NOMO-1 treated with DMSO at 0.1 percent for 48 hours (cell line): ENCODE results near the gene NINJ2.

ENCODE experiments used
- DNase-seq: peaks from one replicate; lab custom pipeline; 2025; ENCODE audit not compliant: unreplicated experiment; lab: John Stamatoyannopoulos, UW

The NINJ2 gene

DNA sequence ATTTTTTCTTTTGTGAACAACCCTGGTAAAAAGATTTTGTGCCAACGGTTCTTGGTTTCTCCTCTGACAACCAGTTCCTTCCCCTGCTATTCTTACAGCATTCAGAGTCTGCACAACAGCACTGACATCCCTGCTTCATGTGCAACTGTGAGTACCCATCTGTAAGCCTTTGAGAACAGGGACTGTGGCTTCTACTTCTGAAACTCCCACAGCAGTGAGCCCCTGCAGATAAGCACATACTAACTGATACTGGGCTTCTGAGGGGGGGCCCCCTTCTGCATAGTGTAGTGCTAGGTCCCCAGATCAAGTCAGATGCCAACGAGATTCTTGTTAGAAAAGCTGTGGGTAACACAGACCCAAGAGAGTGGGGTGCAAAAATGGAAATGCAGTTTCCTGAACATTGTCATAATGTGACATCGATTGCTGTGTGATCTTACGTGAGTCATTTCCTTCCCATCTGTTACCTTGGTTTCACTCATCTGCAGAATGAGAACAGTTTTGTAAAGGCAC is 11.1 kb upstream of the NINJ2 start:
- peak; percentile 30 for DNase-seq

DNA sequence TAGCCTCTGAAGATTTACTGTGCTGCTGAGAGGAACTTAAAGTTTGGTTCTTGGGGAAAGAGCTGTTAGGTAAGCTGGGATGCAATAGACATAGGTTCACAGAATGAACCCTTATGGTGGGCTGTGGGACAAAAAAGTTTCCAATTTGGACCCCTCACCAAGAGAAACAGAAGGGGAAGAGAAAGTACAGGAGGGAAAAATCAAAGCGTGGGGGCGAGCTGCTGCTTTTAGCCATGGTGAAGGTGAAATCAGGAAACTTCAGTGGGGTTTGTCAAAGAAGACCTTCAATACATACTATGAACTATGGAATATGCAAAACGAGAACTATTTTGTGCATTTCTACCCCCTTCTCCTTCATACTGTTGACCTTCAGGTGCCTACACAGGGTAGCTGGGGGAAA is 10.6 kb upstream of the NINJ2 start:
- no peak for DNase-seq

DNA sequence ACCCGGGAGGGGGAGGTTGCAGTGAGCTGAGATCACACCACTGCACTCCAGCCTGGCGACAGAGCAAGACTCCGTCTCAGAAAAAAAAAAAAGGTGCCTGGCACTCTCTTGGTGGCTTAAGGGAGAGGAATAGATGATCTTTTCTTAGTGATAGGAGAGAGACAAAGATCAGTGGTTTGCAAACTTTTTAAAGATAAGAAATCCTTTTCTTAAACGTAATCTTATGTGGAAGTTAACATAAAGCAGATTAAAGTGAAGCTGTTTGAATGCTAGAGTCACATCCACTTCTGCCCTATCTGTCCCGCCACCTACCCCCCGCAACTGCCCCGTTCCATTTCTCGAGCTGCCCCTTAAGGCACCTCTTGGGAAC is 6.3 kb upstream of the NINJ2 start:
- no peak for DNase-seq

DNA sequence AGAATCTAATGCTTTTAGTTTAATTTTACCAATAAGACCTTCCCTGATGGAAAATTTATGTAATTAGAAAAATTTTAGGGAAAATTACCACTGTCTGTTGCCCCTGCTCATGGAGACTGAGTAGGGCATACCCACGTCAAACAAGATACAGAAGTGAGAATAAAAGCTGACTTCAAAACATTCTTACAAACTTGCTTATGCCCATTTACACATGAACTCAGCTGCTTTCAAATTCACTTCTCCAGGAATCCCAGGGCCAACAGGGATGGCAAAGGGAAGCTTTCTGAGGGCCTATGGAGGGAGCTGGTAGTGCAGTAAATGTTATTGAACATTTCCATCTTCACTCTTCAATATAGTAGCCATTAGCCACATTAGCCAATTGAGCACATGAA is 4.8 kb upstream of the NINJ2 start:
- no peak for DNase-seq

DNA sequence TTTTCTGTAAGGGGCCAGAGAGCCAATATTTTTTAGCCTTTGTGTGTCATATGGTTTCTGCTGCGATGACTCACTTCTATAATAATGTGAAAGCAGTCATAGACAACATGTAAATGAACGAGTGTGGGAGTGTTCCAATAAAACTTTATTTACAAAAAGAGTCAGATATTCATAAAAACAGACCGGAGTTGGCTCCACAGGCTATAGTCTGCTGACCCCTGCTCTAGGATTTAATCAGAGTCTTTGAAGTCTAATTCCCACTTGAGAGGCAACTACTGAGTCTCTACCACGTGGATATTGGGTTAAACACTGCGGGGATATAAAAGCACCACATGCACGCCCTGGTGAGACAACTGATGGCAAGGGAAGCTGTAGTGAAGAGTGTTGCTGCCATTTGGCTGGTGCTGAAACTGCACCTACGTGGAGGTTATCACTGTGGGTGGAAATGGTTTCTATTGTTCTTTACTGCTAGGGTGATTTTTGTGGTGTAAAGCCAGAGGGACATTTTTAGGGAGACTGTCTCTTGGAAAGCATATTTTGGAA is 3.6 kb upstream of the NINJ2 start:
- DNase-seq = no peak

DNA sequence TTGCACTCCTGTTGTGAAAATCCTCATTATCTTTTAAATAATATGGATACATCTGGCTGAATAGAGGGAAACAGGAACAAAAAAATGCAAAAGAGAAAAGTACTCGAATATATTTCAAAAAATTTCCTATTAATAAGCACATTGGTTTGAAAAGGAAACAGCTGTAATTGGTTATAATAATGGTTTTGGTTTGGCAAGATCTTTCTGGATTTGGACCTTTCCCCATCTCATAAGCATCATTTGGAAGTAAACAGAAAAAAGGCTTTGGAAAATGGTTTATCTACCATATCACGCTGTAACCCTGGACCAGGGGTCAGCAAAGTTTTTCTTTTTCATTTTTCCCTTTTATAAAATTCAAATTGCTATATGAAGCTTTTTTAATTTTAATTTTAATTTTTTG is 2.8 kb upstream of the NINJ2 start:
- no peak for DNase-seq

DNA sequence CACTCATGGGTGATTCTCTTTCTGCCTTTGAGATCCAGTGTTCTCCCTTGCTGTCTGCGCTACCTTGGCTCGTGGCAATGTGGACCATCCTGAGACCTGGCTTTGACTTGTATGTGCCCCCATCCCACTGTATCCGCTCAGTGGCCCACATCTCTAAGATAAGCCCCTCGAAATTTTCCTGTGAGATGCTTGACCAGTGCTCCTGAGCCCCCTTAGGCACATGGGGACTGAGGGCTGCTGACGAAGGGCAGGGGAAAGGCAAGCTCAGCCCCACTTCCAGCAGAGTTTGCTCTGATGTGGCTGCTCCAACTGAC is 1.5 kb upstream of the NINJ2 start:
- no peak for DNase-seq

DNA sequence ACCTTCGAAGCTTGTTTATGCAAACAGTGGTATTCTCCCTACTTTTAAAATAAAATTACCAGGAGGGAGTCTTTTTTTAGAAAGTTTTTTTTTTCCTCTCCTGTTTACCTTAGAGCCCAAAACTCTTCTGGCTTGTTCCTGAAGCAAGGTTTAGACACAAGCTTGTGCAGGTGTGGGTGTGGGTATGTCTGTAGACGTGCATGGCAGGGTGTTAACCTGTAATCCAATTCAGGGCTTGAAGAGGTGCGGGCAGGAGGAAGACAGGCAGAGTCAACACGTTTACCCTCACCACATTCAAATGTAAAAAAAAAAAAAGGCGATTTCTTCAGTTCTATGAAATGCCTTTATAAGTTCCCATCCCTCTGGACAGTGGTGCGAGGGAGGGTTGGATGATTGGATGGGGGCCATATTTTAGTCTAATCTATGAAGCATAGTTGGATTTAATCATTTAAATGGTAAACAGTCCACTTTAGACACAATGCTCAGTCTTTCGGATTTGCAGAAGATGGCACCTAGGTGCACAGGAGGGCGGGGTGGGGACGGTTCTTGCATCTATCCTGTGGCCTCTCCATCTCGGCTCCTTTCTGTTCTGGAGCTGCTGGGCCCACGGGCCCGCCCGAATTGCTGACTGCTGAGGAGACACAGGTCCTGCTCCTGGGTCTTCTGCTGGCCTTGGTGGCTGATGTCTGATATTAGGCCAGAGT is 982 bp upstream of the NINJ2 start:
- no peak for DNase-seq

DNA sequence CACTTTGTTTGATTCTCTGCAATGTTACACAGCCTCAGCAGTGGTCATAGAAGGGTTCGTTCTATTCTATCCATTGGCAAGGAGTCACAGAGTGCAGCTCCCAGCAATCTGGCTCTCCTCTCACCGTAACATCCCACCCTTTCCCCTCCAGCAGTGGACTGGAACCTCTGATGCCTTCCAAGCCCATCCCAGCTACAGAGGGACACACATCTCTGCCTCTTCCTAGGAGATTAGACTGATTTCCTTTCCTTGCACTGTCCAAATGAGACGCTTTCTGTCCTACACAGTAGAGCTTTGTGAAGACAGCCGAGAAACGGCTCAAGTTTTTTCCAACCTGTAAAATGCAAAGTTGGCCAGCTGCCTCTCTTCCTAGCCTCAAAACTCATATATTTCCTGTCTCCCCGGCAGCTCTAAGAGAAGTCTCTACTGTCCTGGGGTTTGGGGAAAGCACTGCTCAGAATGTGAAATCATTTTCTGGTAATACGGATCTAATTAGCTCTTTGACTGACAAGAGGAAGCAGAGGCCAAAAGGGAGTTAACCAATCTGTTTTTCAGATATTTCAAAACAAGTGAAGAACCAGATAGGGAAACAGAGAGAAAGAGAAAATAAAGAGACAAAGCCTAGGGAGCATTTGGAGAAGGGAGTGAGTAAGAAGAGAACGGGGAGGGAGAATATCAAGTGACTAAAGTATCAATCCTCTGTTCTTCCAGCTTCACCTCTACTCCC is 516 bp downstream of the NINJ2 start:
- DNase-seq = peak; percentile 81

DNA sequence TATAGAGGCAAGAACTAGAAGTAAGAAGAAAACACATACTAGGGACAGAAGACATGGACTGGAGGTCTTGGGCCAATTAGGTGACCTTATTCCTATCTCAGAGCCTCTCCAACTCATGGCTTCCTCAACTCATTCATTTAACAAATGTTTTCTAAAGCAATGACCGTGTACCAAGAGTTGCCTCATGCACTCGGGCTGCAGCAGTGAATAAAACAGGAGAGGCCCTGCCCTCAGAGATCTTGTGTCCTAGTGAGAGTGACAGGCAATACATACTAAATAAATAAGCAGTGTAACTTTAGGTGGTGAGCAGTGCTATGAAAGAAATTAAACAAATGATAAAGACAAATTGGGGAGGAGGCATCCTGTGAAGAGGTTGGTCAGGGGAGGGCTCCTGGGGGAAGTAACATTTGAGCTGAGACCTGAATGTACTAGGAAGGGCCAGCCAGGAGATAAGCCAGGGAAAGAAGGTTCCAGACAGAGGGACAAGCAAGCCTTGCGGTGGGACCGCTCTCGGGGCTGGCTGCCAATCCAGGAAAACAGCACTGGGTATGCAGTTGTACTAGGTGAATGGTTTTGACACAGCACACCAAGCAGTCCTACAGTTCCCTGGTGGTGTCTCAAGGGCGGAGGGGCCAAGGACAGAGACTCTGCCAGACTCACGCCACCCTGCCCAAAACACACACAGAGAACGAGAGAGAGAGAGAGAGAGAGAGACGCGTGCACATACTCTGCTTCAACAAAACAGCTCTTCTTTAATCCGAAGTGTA is 1.3 kb downstream of the NINJ2 start:
- no peak for DNase-seq

DNA sequence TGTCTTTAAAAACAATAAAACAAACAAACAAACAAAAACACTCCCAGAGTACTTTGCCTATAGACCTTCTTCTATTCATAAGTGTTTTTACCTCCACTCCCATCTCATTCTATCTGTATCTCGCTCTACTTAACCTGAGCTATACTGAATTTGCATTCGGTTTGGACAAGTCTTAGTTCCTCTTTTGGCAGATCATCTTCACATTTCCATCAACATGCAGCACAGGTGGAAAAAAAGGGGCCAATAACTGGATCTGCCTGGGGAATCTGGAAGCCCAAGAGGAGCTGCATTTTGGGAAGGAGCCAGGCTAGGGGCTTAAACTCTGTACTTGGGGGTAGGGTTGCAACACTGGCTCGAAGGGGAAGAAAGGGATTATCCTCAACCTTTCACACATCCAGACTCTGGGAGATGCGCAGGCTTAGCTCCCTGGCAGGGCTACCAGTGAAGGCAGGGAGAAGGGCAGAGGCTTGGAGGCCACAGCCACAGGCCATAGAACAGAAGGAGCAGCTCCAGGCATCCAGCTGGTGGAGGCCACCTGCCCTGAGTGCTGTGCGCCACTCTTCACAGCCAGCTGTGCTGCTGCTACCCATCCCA is 4.1 kb downstream of the NINJ2 start:
- peak; percentile 6 for DNase-seq

DNA sequence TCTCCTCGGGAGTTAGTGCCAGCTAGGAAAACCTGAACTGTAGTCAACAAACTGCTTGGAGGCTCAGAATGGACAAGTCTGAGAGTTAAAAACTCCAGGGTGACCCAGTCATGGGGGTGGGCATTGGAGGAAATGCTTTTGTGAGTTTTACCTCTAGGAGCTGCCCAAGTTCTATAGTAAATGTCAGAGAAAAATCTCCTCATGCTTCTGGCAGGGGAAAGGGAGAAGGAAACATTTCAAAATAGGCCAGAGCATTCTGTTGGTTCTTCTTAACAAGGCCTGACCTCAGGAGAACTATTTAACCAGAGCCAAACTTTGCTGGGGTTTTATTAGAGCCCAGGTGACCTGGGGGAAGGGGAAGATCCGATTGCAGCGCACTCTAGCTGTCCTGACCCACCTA is 12.3 kb downstream of the NINJ2 start:
- DNase-seq = peak; percentile 29

DNA sequence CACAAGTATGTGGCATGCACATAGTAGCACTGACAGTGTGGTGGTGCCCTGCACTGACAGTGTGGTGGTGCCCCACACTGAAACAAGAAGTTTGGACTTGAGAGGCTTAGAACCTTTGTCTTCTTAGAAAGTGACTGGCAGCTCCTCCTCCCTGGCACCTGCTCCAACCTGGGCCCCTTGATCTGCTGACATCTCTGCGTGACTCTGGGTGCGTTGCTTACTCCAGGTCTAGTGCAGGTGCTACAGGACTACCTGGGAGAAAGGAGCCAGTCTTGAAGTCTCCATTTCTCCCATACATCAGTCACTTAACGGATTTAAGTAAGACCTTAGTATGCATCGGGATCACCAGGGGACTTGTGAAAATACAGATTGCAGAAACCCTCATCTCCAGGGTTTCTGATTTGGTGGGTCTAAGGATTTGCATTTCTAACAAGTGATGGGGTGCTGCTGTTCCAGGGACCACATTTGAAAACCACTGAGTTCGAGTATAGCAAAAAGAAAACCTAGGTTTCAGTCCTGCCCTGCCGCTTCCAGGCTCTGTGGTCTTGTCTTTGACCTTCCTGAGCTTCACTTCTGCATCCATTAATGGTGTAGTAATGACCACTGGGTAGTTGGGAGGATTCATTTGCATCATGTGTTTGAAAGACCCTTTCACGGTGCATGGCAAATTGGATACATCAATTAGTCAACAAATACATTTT is 15.7 kb downstream of the NINJ2 start:
- DNase-seq = no peak

DNA sequence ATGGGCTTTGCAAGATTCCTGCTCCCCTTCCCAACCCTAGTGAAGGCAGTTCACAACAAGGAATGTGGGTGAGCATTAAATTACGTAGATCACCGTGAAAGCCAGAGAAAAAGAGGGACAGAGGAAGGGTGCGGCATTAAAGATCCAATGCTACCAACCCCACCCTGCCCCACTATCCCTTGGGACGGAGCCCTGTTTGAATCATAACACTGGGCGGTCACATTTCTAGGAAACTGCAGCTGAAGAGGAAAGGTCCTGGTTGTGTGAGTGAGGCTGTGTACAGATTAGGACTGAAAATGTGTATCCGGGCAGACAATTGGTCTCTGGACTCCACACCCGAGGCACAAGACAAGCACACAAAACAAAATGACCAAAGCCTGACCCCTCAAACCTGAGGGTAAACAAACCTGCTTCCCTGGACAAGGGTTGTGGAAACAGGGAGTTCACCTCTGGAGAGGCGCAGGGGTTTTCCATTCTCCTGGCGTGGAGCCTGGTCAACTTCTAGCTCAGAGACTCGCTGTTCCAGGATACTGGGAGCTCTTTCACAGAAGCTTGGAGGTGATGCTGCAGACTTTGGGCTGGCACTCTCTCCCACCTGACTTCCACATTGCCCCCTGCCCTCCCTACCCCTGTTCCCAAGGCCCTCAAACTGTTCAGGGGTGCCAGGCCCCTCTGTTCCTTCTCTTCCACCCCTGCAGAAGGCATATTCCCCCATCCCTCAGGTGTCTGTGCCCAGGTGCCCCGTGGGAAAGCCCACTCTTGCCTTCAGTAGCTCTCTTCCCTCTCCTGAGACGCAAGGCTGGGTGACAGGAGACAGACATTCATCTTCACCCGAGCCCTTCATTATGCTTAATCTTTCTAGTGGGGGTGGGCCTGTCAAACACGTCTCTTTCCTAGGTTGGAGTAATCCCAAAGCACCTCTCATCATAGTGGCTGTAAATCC is 16.5 kb downstream of the NINJ2 start:
- DNase-seq = no peak

DNA sequence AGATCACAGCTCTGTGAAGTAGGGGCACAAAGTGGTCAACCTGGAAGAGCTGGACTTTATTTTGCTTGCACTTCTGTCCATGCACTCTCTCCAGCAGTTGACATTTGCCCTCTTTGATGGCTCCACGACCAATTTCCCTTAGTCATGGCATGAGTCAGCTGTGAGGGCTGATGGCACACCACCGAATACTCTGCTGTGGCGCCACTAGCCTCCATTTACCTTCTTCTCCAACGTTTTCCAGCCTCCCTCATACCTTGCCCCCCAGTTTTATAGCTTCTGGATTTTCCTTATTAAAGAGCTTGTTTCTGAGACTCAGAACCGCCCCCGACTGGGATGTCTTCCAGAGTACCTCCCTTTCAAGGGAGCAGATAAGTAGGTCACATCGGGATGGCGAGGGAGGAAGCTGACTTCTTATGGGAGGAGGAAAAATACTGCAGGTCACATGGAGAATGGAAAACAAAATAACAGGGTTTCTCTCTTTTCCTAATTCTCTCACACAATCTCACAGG is 17.6 kb downstream of the NINJ2 start:
- DNase-seq = no peak

DNA sequence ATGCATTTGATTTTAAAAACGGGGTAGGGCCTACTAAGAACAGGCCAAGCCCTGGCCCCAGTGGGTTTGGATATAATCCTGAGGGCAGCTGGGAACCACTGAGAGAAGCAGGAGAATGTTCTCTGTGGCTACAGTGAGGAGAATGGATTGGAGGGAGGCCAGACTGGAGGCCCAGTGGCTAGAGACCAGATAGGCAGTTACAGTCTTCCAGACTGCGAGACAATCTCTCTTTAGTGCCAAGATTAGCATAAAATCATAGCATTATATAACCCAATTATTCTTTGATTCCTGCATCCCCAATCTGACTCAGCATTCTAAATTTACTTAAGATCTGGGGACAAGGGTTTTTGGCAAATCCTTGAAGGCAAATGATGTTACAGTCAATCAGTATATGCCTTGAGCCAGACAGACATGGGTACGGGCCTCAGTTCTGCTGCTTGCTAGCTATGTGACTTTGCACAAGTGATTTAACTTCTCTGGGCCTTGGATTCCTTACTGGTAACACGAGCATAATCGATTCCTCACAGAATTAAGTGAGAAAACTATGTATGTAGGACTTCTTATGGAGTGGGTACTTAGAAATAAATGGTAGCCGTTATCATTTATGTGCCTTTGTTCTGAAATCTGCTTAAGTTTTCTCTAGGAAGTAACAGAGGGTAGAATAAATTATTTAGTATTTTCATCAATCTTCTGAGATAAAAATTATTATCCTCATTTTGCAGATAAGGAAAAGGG is 18.3 kb downstream of the NINJ2 start:
- DNase-seq = no peak

DNA sequence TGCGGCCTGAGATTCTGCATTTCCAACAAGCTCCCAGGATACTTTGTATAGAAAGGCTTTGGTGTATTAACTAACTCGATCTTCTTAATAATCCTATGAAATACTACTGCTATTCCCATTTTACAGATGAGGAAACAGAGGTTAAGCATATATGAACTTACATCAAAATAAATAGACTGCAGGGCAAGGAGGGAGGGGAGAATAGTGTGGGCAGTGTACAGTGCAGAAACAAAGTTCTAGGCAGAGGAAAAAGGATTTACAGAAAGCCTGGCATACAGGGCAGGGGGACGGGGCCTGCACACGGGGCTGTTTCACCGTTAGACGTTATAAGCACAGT is 19.0 kb downstream of the NINJ2 start:
- DNase-seq = no peak

DNA sequence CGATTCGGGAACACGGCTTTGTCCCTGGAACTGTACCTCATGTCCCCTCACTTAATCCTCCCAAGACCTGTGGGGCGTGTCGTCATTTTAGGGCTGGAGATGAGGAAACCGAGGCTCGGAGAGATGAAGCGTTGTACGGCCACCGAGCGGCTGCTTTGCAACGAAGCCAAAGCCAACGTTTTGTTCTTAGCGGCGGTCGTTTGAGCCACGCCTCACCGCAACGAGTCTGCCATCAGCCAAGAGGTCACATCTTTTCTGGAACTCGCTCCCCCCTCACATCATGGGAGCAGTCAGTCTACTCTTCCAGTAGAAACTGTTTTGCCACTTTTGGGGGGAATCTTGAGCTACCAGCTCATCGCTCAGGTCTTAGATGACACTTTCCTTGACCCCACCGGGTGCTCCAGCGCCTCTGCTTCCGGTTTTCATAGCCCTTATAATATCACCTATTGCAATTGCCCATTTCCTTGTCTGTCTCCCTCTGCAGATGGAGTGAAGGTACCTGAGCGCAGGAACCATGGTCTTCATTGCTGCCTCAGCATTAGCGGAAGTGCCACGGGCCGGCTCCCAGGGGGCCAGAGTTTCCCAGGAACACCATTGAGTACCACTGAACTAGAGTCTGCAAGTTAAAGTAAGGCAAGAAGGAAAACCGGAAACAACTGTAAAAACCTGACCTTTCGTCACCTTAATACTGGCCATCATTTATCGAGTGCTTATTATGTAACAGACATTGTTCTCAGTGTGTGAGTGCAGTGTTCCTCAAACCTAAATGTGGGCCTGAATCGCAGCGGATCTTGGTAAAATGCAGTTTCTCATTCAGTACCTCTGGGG is 19.6 kb downstream of the NINJ2 start:
- DNase-seq = peak; percentile 53
